Mammary epithelial cell (primary cell): ENCODE data around the gene STPG3.

Experiments
- CTCF ChIP-seq, 2 donors: IDR thresholded peaks in 1 of 2; conservative IDR thresholded peaks in 1 of 2; 2 replicates each; pipeline ENCODE4 v1.5.1; 2011 to 2012; ENCODE audit warnings: inconsistent platforms in 2 of 2, low read length in 2 of 2, mild to moderate bottlenecking in 2 of 2, control low read depth in 1 of 2, low read depth in 1 of 2; ENCODE audit not compliant: insufficient read depth in 1 of 2; ENCODE audit errors: extremely low read depth in 1 of 2
- EZH2 ChIP-seq: IDR thresholded peaks from 2 replicates; pipeline ENCODE4 v1.6.1; 2012; ENCODE audit warnings: low read length, inconsistent platforms, borderline replicate concordance

GRCh38 chr9:137300567-137301080 lies 49.5 kb downstream of the STPG3 start:
- TF ChIP-seq EZH2 (no peak), CTCF (conservative IDR thresholded peaks at IDR 0.05 in 1 of 2, IDR thresholded peaks at IDR 0.05 in 1 of 2; ENCODE audit: extremely low read depth in 1 of 2, insufficient read depth in 1 of 2, low read depth in 1 of 2, low read length in 2 of 2) (no peak)
